Choroid plexus epithelial cell (primary cell): ENCODE data around the gene ECEL1.

Experiments used
- DNase-seq: peaks from one replicate; pipeline ENCODE4 v3.0.0-alpha.2; 2010; ENCODE audit warnings: low read depth
- H3K4me3 ChIP-seq: 2 replicates; pipeline ENCODE4 v1.5.1; 2011; ENCODE audit warnings: low read depth, mild to moderate bottlenecking, control low read depth, low read length, moderate library complexity
- TF ChIP-seq, protein P1 (sequence below): conservative IDR thresholded peaks from 2 replicates; pipeline ENCODE4 v1.5.1; 2011; ENCODE audit warnings: low read depth, mild to moderate bottlenecking, control low read depth, inconsistent platforms, low read length, moderate library complexity

The ECEL1 gene

DNA sequence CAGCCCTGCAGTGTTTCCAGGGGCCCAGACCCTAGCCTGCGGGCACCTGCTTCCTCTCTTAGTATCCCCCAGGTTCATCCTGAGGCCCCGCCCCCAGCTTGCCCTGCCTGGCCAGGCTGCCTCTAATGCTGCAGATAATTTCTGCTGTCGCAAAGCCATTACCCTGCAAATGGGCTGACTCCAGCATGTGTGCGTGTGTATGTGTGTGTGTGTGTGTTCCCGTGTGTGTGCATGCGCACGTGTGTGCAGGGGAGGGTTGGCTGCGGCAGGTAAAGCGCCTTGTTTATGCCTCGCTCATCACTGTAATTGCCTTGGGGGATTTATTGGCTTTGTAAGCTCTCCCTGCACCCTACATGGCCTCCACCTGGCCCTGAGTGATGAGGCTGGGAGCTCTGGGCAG, 25.0 kb upstream of the ECEL1 start:
- no peak overlapping the region for H3K4me3 ChIP-seq
- no peak for DNase-seq
- TF ChIP-seq, protein P1, sequence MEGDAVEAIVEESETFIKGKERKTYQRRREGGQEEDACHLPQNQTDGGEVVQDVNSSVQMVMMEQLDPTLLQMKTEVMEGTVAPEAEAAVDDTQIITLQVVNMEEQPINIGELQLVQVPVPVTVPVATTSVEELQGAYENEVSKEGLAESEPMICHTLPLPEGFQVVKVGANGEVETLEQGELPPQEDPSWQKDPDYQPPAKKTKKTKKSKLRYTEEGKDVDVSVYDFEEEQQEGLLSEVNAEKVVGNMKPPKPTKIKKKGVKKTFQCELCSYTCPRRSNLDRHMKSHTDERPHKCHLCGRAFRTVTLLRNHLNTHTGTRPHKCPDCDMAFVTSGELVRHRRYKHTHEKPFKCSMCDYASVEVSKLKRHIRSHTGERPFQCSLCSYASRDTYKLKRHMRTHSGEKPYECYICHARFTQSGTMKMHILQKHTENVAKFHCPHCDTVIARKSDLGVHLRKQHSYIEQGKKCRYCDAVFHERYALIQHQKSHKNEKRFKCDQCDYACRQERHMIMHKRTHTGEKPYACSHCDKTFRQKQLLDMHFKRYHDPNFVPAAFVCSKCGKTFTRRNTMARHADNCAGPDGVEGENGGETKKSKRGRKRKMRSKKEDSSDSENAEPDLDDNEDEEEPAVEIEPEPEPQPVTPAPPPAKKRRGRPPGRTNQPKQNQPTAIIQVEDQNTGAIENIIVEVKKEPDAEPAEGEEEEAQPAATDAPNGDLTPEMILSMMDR = no peak

GRCh38 chr2:232511336-232511890, 23.8 kb upstream of the ECEL1 start:
- TF ChIP-seq, protein P1 = no peak
- H3K4me3 ChIP-seq = no peak overlapping the region
- no peak for DNase-seq

- no peak for DNase-seq
- TF ChIP-seq, protein P1 = no peak
- H3K4me3 ChIP-seq = no peak overlapping the region
These were observed 20.6 kb upstream of the ECEL1 start for GRCh38 chr2:232508251-232508650.

DNA sequence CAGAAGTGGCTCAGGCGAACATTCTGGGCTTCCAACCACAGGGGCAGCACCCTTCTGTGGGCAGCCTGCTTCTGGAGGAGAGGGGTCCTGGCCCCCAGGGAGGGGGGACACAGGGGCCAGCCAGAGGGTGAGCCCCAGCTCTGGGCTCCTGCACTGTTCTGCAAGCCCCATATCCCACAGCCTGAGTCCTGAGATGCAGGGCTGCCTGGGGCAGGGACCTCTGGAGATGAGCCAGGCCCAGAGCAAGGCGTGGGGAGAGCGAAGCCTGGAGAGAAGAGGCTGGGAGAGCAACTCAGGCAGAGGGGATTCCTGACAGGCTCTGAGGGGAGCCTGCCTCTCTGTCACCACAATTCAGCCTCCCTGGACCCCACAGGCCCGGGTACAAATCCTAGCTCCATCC, 19.1 kb upstream of the ECEL1 start:
- TF ChIP-seq, protein P1 = no peak
- H3K4me3 ChIP-seq = no peak overlapping the region
- DNase-seq = no peak

- H3K4me3 ChIP-seq = no peak overlapping the region
- TF ChIP-seq, protein P1 = no peak
- DNase-seq = no peak
These were observed 18.2 kb upstream of the ECEL1 start for GRCh38 chr2:232505856-232506255.

- DNase-seq = no peak
- no peak overlapping the region for H3K4me3 ChIP-seq
- TF ChIP-seq, protein P1 = no peak
These were observed 16.8 kb upstream of the ECEL1 start for GRCh38 chr2:232504438-232504837.

GRCh38 chr2:232503809-232504323, 16.2 kb upstream of the ECEL1 start:
- TF ChIP-seq, protein P1 = no peak
- H3K4me3 ChIP-seq = no peak overlapping the region

More at GRCh38 chr2:232503809-232504323, 16.2 kb upstream of the ECEL1 start:
- DNase-seq = no peak
